ENCODE measurements around the gene TMEM88. TPM values are rescaled to one million over a fixed set of nuclear protein-coding genes. Genes with fewer than 3 reads are reported as not detected.

Gene TMEM88
- total and polyA plus RNA-seq, 4 donors: 0.65 to 4.6 (median 3.7) TPM

DNA sequence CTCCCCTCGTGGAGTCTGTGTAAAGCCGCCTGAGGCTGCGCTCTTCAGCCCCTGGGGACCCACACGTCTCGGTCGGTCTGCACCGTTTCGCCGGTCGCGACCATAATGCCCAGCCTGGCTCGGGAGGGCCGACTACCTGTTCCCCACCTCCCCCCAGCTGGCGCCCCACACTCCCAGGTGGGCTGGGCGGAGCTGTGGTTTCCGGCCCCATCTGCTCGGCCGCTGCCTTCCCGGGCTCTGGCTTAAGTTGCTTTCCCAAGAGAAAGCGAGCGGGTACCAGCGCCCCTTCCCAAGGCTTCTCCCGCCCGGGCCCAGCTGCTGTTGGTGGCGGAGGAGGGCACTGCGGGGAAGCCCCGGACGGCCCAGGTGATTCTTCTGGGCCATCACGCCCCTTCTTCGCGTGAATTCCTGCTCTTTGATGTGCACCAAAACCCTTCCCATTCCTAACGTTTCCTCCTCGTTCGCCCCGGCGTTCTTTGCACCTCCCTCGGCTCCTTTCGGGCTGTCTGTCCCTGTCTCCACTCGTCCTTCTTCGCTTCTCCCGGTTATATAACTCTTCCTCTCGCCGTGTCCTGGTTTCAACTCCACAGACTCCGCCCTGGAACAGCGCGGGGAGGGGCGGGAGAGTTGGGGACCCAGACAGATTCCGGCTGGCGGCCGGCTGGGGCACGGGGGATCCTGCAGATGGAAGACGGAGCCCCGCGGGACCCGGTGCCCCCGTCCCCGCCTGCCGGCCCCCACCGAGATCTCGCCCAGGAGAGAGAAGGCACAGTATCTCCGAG, 18.9 kb upstream of the TMEM88 start:
- peak; percentile 56 to 79 for TF ChIP-seq RXRA (IDR thresholded peaks at IDR 0.05)
- peak; percentile 42 for TF ChIP-seq TAF1 (conservative IDR thresholded peaks at IDR 0.05)
- TF ChIP-seq, protein P1, sequence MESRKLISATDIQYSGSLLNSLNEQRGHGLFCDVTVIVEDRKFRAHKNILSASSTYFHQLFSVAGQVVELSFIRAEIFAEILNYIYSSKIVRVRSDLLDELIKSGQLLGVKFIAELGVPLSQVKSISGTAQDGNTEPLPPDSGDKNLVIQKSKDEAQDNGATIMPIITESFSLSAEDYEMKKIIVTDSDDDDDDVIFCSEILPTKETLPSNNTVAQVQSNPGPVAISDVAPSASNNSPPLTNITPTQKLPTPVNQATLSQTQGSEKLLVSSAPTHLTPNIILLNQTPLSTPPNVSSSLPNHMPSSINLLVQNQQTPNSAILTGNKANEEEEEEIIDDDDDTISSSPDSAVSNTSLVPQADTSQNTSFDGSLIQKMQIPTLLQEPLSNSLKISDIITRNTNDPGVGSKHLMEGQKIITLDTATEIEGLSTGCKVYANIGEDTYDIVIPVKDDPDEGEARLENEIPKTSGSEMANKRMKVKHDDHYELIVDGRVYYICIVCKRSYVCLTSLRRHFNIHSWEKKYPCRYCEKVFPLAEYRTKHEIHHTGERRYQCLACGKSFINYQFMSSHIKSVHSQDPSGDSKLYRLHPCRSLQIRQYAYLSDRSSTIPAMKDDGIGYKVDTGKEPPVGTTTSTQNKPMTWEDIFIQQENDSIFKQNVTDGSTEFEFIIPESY (IDR thresholded peaks at IDR 0.05): no peak
- no peak for TF ChIP-seq HNF4A (conservative IDR thresholded peaks at IDR 0.05)
- TF ChIP-seq SP1 (IDR thresholded peaks at IDR 0.05): no peak
- DNase-seq (ENCODE audit: low spot score): peak; percentile 67

DNA sequence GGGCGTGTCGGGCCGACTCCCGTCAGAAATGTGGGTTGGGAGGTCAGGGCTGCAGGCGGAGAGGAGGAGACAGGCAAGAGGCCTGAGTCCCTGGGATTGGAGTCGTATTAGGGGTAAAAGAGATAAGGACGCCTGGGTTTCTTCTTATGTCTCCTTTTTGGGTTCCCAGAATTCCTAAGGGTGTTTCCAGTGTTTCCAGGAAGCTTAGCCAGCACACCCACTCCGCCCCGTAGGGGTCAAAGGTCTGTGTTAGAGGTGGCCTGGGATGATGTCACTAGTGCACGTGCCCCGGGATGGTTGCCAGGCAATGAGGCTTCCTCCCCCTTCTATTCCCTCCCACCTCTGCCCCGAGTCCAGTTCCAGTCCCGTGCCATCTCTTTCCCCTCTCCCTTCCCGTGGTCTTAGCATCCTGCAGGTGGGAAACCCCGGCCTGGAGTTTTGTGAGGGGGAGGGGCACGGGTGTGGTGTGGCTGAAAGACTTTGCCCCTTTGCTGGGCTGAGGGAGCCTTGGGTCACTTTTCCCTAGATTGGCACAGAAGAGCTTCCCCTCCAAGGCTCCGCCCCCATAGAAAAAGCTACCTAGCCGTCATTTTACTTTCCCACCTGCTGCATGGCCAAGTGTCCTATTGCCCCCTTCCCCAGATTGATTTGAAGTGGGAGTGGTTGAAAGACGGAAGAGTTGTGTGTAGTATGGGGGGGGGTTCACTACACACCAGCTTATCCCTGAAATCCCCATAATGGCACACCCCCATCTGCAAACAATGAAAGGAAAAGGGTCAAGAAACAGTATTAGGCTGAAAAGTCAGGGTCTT, 18.1 kb upstream of the TMEM88 start:
- H3K36me3 ChIP-seq (ENCODE audit: control insufficient read depth in 4 of 4, insufficient read depth in 3 of 4, low read depth in 1 of 4, low read length in 3 of 4): no peaks in the 10 kb centered on the region
- peak overlapping the region; percentile 64 to 71 for H3K9ac ChIP-seq (ENCODE audit: low read depth in 1 of 2, low read length in 2 of 2)
- TF ChIP-seq EGR1 (IDR thresholded peaks at IDR 0.05; ENCODE audit: low read depth in 2 of 2) (peak; percentile 85 to 98), FOXA1 (IDR thresholded peaks at IDR 0.05) (peak; percentile 72), YY1 (IDR thresholded peaks at IDR 0.05) (peak; percentile 83), HNF4G (IDR thresholded peaks at IDR 0.05) (peak; percentile 99), GABPA (IDR thresholded peaks at IDR 0.05 in 1 of 2, conservative IDR thresholded peaks at IDR 0.05 in 1 of 2) (peak; percentile 26 to 80), JUND (IDR thresholded peaks at IDR 0.05) (peak; percentile 98 to 99), FOXA2 (IDR thresholded peaks at IDR 0.05) (peak; percentile 38), TAF1 (conservative IDR thresholded peaks at IDR 0.05) (peak; percentile 29), RAD21 (IDR thresholded peaks at IDR 0.05) (peak; percentile 41 to 56), HNF4A (conservative IDR thresholded peaks at IDR 0.05) (peak; percentile 96 to 97), MAX (IDR thresholded peaks at IDR 0.05) (peak; percentile 99), REST (IDR thresholded peaks at IDR 0.05) (peak; percentile 89), NR2F2 (IDR thresholded peaks at IDR 0.05) (peak; percentile 100), SP1 (IDR thresholded peaks at IDR 0.05) (peak; percentile 98), RXRA (IDR thresholded peaks at IDR 0.05) (peak; percentile 94)
- TF ChIP-seq, protein P1 (IDR thresholded peaks at IDR 0.05): peak; percentile 95
- TF ChIP-seq, protein P2, sequence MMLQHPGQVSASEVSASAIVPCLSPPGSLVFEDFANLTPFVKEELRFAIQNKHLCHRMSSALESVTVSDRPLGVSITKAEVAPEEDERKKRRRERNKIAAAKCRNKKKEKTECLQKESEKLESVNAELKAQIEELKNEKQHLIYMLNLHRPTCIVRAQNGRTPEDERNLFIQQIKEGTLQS (IDR thresholded peaks at IDR 0.05): peak; percentile 94
- TF ChIP-seq, protein P3, sequence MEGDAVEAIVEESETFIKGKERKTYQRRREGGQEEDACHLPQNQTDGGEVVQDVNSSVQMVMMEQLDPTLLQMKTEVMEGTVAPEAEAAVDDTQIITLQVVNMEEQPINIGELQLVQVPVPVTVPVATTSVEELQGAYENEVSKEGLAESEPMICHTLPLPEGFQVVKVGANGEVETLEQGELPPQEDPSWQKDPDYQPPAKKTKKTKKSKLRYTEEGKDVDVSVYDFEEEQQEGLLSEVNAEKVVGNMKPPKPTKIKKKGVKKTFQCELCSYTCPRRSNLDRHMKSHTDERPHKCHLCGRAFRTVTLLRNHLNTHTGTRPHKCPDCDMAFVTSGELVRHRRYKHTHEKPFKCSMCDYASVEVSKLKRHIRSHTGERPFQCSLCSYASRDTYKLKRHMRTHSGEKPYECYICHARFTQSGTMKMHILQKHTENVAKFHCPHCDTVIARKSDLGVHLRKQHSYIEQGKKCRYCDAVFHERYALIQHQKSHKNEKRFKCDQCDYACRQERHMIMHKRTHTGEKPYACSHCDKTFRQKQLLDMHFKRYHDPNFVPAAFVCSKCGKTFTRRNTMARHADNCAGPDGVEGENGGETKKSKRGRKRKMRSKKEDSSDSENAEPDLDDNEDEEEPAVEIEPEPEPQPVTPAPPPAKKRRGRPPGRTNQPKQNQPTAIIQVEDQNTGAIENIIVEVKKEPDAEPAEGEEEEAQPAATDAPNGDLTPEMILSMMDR (IDR thresholded peaks at IDR 0.05; ENCODE audit: low read depth, low read length, missing input control): no peak
- H3K27ac ChIP-seq (ENCODE audit: low read depth in 1 of 2, low read length in 2 of 2): peak overlapping the region; percentile 98 to 99
- 2% methylated on average over 19 of the region's 19 CpGs for WGBS
- no peaks in the 10 kb centered on the region for H3K27me3 ChIP-seq (ENCODE audit: control insufficient read depth in 4 of 4, insufficient read depth in 4 of 4, low read length in 3 of 4)
- peaks cover 7 to 70% (median 49%) of the 10 kb centered on the region in 4 donors for H3K4me1 ChIP-seq (ENCODE audit: control insufficient read depth in 4 of 4, insufficient read depth in 4 of 4, low read length in 3 of 4)
- DNase-seq (ENCODE audit: low spot score): peak; percentile 86
- no peaks in the 10 kb centered on the region for H3K9me3 ChIP-seq (ENCODE audit: control insufficient read depth in 4 of 4, low read length in 3 of 4)
- H3K4me3 ChIP-seq (ENCODE audit: low read depth in 1 of 3, low read length in 3 of 3): peak overlapping the region; percentile 56 to 59 (median 59)

More for the DNA sequence above, 18.9 kb upstream of the TMEM88 start:
- Histone ChIP-seq H3K9me3 (ENCODE audit: control insufficient read depth in 4 of 4, low read length in 3 of 4) (no peaks in the 10 kb centered on the region), H3K27me3 (ENCODE audit: control insufficient read depth in 4 of 4, insufficient read depth in 4 of 4, low read length in 3 of 4) (no peaks in the 10 kb centered on the region), H3K27ac (ENCODE audit: low read depth in 1 of 2, low read length in 2 of 2) (peak overlapping the region; percentile 98 to 99), H3K36me3 (ENCODE audit: control insufficient read depth in 4 of 4, insufficient read depth in 3 of 4, low read depth in 1 of 4, low read length in 3 of 4) (no peaks in the 10 kb centered on the region), H3K9ac (ENCODE audit: low read depth in 1 of 2, low read length in 2 of 2) (peak overlapping the region; percentile 64 to 81), H3K4me1 (ENCODE audit: control insufficient read depth in 4 of 4, insufficient read depth in 4 of 4, low read length in 3 of 4) (peaks cover 7 to 64% (median 44%) of the 10 kb centered on the region in 4 donors), H3K4me3 (ENCODE audit: low read depth in 1 of 3, low read length in 3 of 3) (peak overlapping the region; percentile 59 to 74 (median 72))
- under 1% methylated on average over 61 of the region's 61 CpGs for whole genome bisulfite sequencing

All from liver (tissue), 9 donors.